ENCODE data around the gene VTCN1.

GRCh38 chr1:117166076-117166475 is 44.7 kb downstream of the VTCN1 start:
- TF ChIP-seq ESRRG (CRISPR knock-in tag; IDR thresholded peaks at IDR 0.05) (no peak), RARB (CRISPR knock-in tag; IDR thresholded peaks at IDR 0.05) (no peak), ZNF565 (CRISPR knock-in tag; conservative IDR thresholded peaks at IDR 0.05; ENCODE audit: low read depth) (no peak), PATZ1 (CRISPR knock-in tag; IDR thresholded peaks at IDR 0.05; ENCODE audit: borderline replicate concordance) (no peak), ZNF70 (CRISPR knock-in tag; IDR thresholded peaks at IDR 0.05) (no peak), PPARA (CRISPR knock-in tag; IDR thresholded peaks at IDR 0.05; ENCODE audit: borderline replicate concordance) (no peak), TOX (CRISPR knock-in tag; IDR thresholded peaks at IDR 0.05; ENCODE audit: borderline replicate concordance) (no peak), ZFP30 (CRISPR knock-in tag; IDR thresholded peaks at IDR 0.05) (no peak), TCF4 (CRISPR knock-in tag; IDR thresholded peaks at IDR 0.05; ENCODE audit: borderline replicate concordance) (no peak)
- TF ChIP-seq, protein P1, sequence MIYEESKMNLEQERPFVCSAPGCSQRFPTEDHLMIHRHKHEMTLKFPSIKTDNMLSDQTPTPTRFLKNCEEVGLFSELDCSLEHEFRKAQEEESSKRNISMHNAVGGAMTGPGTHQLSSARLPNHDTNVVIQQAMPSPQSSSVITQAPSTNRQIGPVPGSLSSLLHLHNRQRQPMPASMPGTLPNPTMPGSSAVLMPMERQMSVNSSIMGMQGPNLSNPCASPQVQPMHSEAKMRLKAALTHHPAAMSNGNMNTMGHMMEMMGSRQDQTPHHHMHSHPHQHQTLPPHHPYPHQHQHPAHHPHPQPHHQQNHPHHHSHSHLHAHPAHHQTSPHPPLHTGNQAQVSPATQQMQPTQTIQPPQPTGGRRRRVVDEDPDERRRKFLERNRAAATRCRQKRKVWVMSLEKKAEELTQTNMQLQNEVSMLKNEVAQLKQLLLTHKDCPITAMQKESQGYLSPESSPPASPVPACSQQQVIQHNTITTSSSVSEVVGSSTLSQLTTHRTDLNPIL (CRISPR knock-in tag; IDR thresholded peaks at IDR 0.05; ENCODE audit: low read depth): no peak
